Neural cell (in vitro differentiated cells): ENCODE data around the gene C2CD3. TPM values are rescaled to one million over a fixed set of nuclear protein-coding genes. Genes with fewer than 3 reads are reported as not detected.

ENCODE experiments used
- H2AFZ ChIP-seq: fragments of 200-600, 300-800 bp; sonication (generic), shearing (Covaris generic); 2 replicates; pipeline ENCODE4 v1.6.0; 2014; ENCODE audit warnings: low read depth, mild to moderate bottlenecking, antibody characterized with exemption, low read length, moderate library complexity
- H3F3A ChIP-seq: fragments of 200-600 bp; shearing (Covaris generic); 2 replicates; pipeline ENCODE4 v1.6.1; 2016; ENCODE audit warnings: mild to moderate bottlenecking, moderate library complexity, mixed read lengths, antibody characterized with exemption, low read length; ENCODE audit not compliant: insufficient read depth, poor library complexity, severe bottlenecking
- H3K27ac ChIP-seq: fragments of 200-600, 300-800 bp; sonication (generic), shearing (Covaris generic); 2 replicates; pipeline ENCODE4 v1.5.1; 2014; ENCODE audit warnings: mild to moderate bottlenecking, low read length, moderate library complexity
- H3K27me3 ChIP-seq: fragments of 300-800, 200-600 bp; sonication (generic), shearing (Covaris generic); 2 replicates; pipeline ENCODE4 v1.6.0; 2014; ENCODE audit warnings: mild to moderate bottlenecking, low read depth, low read length, moderate library complexity; ENCODE audit not compliant: insufficient read depth
- H3K36me3 ChIP-seq: fragments of 300-800, 200-600 bp; sonication (generic), shearing (Covaris generic); 2 replicates; pipeline ENCODE4 v1.5.1; 2014; ENCODE audit warnings: mild to moderate bottlenecking, antibody characterized with exemption, low read length, moderate library complexity; ENCODE audit not compliant: insufficient read depth
- H3K4me2 ChIP-seq: fragments of 300-800, 200-600 bp; sonication (generic), shearing (Covaris generic); 2 replicates; pipeline ENCODE4 v1.6.0; 2014; ENCODE audit warnings: mild to moderate bottlenecking, low read length
- H3K4me3 ChIP-seq: fragments of 300-800, 200-600 bp; sonication (generic), shearing (Covaris generic); 2 replicates; pipeline ENCODE4 v1.5.1; 2014; ENCODE audit warnings: mild to moderate bottlenecking, low read length, moderate library complexity
- H3K79me2 ChIP-seq: fragments of 200-600 bp; shearing (Covaris generic); replicated peaks from 2 replicates; pipeline ENCODE4 v1.6.0; 2014; ENCODE audit warnings: mild to moderate bottlenecking, low read length, moderate library complexity; ENCODE audit not compliant: insufficient read depth
- H3K9ac ChIP-seq: fragments of 300-800, 200-600 bp; sonication (generic), shearing (Covaris generic); 2 replicates; pipeline ENCODE4 v1.6.1; 2016; ENCODE audit warnings: mild to moderate bottlenecking, low read length, mixed read lengths
- H3K9me2 ChIP-seq: fragments of 200-600 bp; shearing (Covaris generic); 2 replicates; pipeline ENCODE4 v1.6.1; 2016; ENCODE audit warnings: mild to moderate bottlenecking, low read length, mixed read lengths; ENCODE audit not compliant: insufficient read depth
- H3K9me3 ChIP-seq: fragments of 200-600, 300-800 bp; sonication (generic), shearing (Covaris generic); 2 replicates; pipeline ENCODE4 v1.6.1; 2016; ENCODE audit warnings: mild to moderate bottlenecking, mixed run types, low read length, moderate library complexity, mixed read lengths
- H4K20me1 ChIP-seq: fragments of 200-600 bp; shearing (Covaris generic); 2 replicates; pipeline ENCODE4 v1.6.1; 2016; ENCODE audit warnings: mild to moderate bottlenecking, mixed run types; ENCODE audit not compliant: insufficient read depth
- EP300 ChIP-seq: fragments of 450-650 bp; conservative IDR thresholded peaks from 2 replicates; pipeline ENCODE4 v1.6.1; 2014; ENCODE audit warnings: antibody characterized with exemption, mild to moderate bottlenecking, moderate library complexity; ENCODE audit not compliant: poor library complexity, severe bottlenecking
- EZH2 ChIP-seq: fragments of 200-600, 300-800 bp; shearing (Covaris generic), sonication (generic); IDR thresholded peaks from 2 replicates; pipeline ENCODE4 v1.6.1; 2014; ENCODE audit warnings: antibody characterized with exemption, low read length, borderline replicate concordance, mild to moderate bottlenecking; ENCODE audit not compliant: insufficient read depth, poor library complexity, severe bottlenecking
- MXI1 ChIP-seq: fragments of 450-650 bp; conservative IDR thresholded peaks from 2 replicates; pipeline ENCODE4 v1.6.1; 2014; ENCODE audit warnings: antibody characterized with exemption, mild to moderate bottlenecking; ENCODE audit not compliant: poor library complexity, severe bottlenecking
- POLR2AphosphoS5 ChIP-seq: IDR thresholded peaks from 2 replicates; pipeline ENCODE4 v1.6.1; 2012
- RAD21 ChIP-seq: fragments of 450-650 bp; conservative IDR thresholded peaks from 2 replicates; pipeline ENCODE4 v1.6.1; 2014; ENCODE audit warnings: antibody characterized with exemption, mild to moderate bottlenecking, moderate library complexity
- SMC3 ChIP-seq: fragments of 450-650 bp; conservative IDR thresholded peaks from 2 replicates; pipeline ENCODE4 v1.6.1; 2014; ENCODE audit warnings: antibody characterized with exemption, mild to moderate bottlenecking, moderate library complexity; ENCODE audit not compliant: poor library complexity
- TAF1 ChIP-seq: IDR thresholded peaks from 2 replicates; pipeline ENCODE4 v1.6.1; 2012; ENCODE audit warnings: low read depth
- polyA plus RNA-seq: library from polyadenylated mRNA; depleted of rRNA; stranded (reverse); fragments of >200 nt; gene quantifications from 2 replicates; pipeline ENCODE4 v1.2.3, GENCODE V29; 2014
- TF ChIP-seq, protein P1 (sequence below): fragments of 450-650 bp; IDR thresholded peaks from 2 replicates; pipeline ENCODE4 v1.5.1; 2014; ENCODE audit warnings: antibody characterized with exemption, mild to moderate bottlenecking, moderate library complexity; ENCODE audit not compliant: poor library complexity, severe bottlenecking
- TF ChIP-seq, protein P2 (sequence below): IDR thresholded peaks from 2 replicates; pipeline ENCODE4 v1.6.1; 2012; ENCODE audit warnings: borderline replicate concordance

The C2CD3 gene
- polyA plus RNA-seq, 1 donor from 2014 or later = 13.2 TPM

DNA sequence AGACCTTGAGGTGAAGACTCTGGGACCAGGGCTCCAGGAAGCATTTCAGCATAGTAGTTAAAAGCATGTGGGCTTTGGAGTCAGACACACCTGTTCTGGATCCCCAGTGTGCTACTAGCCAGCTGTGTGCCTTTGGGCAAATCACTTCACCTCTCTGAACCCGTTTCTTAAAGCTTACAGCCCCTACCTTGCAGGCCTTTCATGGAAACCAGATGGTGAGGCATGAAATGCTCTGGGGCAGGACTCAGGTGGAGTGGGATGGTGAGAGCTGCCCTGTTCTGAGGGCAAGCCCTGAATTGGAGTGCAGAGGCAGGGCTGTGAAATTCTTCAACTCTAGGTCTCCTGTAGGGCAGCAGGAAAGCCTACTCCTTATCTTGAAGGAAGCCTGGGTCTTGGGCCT lies 198.6 kb downstream of the C2CD3 start:
- H3K27ac ChIP-seq = no peak overlapping the region
- TF ChIP-seq EZH2 (no peak), TAF1 (no peak), EP300 (no peak), MXI1 (no peak), RAD21 (no peak), SMC3 (no peak), POLR2AphosphoS5 (no peak)
- TF ChIP-seq, protein P1, sequence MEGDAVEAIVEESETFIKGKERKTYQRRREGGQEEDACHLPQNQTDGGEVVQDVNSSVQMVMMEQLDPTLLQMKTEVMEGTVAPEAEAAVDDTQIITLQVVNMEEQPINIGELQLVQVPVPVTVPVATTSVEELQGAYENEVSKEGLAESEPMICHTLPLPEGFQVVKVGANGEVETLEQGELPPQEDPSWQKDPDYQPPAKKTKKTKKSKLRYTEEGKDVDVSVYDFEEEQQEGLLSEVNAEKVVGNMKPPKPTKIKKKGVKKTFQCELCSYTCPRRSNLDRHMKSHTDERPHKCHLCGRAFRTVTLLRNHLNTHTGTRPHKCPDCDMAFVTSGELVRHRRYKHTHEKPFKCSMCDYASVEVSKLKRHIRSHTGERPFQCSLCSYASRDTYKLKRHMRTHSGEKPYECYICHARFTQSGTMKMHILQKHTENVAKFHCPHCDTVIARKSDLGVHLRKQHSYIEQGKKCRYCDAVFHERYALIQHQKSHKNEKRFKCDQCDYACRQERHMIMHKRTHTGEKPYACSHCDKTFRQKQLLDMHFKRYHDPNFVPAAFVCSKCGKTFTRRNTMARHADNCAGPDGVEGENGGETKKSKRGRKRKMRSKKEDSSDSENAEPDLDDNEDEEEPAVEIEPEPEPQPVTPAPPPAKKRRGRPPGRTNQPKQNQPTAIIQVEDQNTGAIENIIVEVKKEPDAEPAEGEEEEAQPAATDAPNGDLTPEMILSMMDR = no peak
- TF ChIP-seq, protein P2, sequence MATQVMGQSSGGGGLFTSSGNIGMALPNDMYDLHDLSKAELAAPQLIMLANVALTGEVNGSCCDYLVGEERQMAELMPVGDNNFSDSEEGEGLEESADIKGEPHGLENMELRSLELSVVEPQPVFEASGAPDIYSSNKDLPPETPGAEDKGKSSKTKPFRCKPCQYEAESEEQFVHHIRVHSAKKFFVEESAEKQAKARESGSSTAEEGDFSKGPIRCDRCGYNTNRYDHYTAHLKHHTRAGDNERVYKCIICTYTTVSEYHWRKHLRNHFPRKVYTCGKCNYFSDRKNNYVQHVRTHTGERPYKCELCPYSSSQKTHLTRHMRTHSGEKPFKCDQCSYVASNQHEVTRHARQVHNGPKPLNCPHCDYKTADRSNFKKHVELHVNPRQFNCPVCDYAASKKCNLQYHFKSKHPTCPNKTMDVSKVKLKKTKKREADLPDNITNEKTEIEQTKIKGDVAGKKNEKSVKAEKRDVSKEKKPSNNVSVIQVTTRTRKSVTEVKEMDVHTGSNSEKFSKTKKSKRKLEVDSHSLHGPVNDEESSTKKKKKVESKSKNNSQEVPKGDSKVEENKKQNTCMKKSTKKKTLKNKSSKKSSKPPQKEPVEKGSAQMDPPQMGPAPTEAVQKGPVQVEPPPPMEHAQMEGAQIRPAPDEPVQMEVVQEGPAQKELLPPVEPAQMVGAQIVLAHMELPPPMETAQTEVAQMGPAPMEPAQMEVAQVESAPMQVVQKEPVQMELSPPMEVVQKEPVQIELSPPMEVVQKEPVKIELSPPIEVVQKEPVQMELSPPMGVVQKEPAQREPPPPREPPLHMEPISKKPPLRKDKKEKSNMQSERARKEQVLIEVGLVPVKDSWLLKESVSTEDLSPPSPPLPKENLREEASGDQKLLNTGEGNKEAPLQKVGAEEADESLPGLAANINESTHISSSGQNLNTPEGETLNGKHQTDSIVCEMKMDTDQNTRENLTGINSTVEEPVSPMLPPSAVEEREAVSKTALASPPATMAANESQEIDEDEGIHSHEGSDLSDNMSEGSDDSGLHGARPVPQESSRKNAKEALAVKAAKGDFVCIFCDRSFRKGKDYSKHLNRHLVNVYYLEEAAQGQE = no peak
- H3K9ac ChIP-seq = no peak overlapping the region
- H3K27me3 ChIP-seq = no peaks in the 10 kb centered on the region
- no peaks in the 10 kb centered on the region for H3F3A ChIP-seq
- no peaks in the 10 kb centered on the region for H3K36me3 ChIP-seq
- no peaks in the 10 kb centered on the region for H4K20me1 ChIP-seq
- no peak overlapping the region for H3K4me2 ChIP-seq
- H3K9me2 ChIP-seq = no peaks in the 10 kb centered on the region
- H3K9me3 ChIP-seq = no peaks in the 10 kb centered on the region
- no peak overlapping the region for H2AFZ ChIP-seq
- no peaks in the 10 kb centered on the region for H3K79me2 ChIP-seq
- H3K4me3 ChIP-seq = no peak overlapping the region

- H3K27me3 ChIP-seq = no peaks in the 10 kb centered on the region
- H3K9me2 ChIP-seq = no peaks in the 10 kb centered on the region
- no peak overlapping the region for H3K27ac ChIP-seq
- no peak overlapping the region for H2AFZ ChIP-seq
- no peaks in the 10 kb centered on the region for H3F3A ChIP-seq
- no peaks in the 10 kb centered on the region for H3K9me3 ChIP-seq
- H3K4me3 ChIP-seq = no peak overlapping the region
- no peaks in the 10 kb centered on the region for H4K20me1 ChIP-seq
- no peak overlapping the region for H3K4me2 ChIP-seq
- no peaks in the 10 kb centered on the region for H3K79me2 ChIP-seq
- no peaks in the 10 kb centered on the region for H3K36me3 ChIP-seq
- no peak for TF ChIP-seq EZH2
- TF ChIP-seq, protein P1 = no peak
- TF ChIP-seq SMC3 = no peak
- TF ChIP-seq, protein P2 = no peak
- no peak for TF ChIP-seq RAD21
- TF ChIP-seq TAF1 = no peak
- TF ChIP-seq POLR2AphosphoS5 = no peak
- TF ChIP-seq MXI1 = no peak
- no peak for TF ChIP-seq EP300
- H3K9ac ChIP-seq = no peak overlapping the region
Observed at GRCh38 chr11:73971175-73971719, 199.6 kb downstream of the C2CD3 start.
